H1 (cell line): ENCODE measurements around the gene NGEF.

Experiments
- EZH2 ChIP-seq: fragments of 200-600 bp; sonication (generic); IDR thresholded peaks from 2 replicates; pipeline ENCODE4 v1.7.1; 2012; ENCODE audit warnings: low read depth, mild to moderate bottlenecking, moderate library complexity, low read length, inconsistent platforms; ENCODE audit not compliant: severe bottlenecking
- KDM4A ChIP-seq: IDR thresholded peaks from one replicate; pipeline ENCODE4 v1.7.1; 2012; ENCODE audit warnings: low read depth, mild to moderate bottlenecking, moderate library complexity, low read length, inconsistent platforms; ENCODE audit not compliant: severe bottlenecking
- MAFK ChIP-seq: IDR thresholded peaks from 2 replicates; pipeline ENCODE4 v1.6.1; 2012; ENCODE audit warnings: low read depth, mild to moderate bottlenecking, improper control_type of control experiment, low read length
- SP4 ChIP-seq: IDR thresholded peaks from 2 replicates; pipeline ENCODE4 v1.6.1; 2012; ENCODE audit warnings: low read length, inconsistent platforms
- TEAD4 ChIP-seq: IDR thresholded peaks from 2 replicates; pipeline ENCODE4 v1.6.1; 2012; ENCODE audit warnings: low read depth, low read length, inconsistent platforms, mixed read lengths
- TF ChIP-seq, protein P1 (sequence below), 3 experiments: IDR thresholded peaks; 1 replicate in 2 of 3; 2 replicates in 1 of 3; pipeline versions ENCODE4 v1.5.1 to v1.6.1; 2011; ENCODE audit warnings: low read length in 3 of 3, mild to moderate bottlenecking in 3 of 3, inconsistent platforms in 2 of 3, low read depth in 1 of 3, moderate library complexity in 1 of 3; ENCODE audit not compliant: insufficient read depth in 1 of 3; ENCODE audit errors: control extremely low read depth in 1 of 3

DNA sequence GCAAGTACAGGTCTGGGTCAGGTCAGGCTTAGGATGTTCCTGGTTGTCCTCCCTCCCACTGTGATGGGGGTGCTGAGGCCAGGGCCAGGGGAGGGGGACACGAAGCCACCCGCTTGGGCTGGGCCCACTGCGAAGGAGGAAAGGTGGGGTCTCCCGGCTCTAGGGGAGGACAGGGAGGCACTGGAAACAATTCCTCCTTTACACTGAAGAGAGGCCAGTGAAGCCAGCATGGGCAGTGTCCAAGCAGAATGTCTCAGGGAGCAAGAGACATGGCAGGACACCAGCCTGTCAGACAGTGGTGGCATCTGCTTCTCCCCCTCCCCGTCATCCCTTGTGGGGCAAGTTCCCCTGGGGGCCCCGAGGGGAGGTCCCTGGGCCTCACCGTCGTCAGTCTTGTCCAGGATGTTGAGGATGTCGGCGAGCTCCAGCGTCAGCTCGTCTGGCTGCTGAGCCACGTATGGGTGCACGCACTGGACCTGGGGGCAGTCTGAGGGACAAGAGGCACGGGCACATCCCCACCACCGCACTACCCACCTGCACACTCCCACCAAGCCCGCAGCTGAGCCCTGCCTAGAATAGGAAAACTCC is 132.2 kb downstream of the NGEF start:
- TF ChIP-seq TEAD4 (no peak), EZH2 (no peak), MAFK (no peak), SP4 (no peak), KDM4A (no peak)
- TF ChIP-seq, protein P1, sequence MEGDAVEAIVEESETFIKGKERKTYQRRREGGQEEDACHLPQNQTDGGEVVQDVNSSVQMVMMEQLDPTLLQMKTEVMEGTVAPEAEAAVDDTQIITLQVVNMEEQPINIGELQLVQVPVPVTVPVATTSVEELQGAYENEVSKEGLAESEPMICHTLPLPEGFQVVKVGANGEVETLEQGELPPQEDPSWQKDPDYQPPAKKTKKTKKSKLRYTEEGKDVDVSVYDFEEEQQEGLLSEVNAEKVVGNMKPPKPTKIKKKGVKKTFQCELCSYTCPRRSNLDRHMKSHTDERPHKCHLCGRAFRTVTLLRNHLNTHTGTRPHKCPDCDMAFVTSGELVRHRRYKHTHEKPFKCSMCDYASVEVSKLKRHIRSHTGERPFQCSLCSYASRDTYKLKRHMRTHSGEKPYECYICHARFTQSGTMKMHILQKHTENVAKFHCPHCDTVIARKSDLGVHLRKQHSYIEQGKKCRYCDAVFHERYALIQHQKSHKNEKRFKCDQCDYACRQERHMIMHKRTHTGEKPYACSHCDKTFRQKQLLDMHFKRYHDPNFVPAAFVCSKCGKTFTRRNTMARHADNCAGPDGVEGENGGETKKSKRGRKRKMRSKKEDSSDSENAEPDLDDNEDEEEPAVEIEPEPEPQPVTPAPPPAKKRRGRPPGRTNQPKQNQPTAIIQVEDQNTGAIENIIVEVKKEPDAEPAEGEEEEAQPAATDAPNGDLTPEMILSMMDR (IDR thresholded peaks at IDR 0.05; ENCODE audit: control extremely low read depth in 1 of 3, insufficient read depth in 1 of 3, low read depth in 1 of 3, low read length in 3 of 3) = no peak
